Measurements from ENCODE around the gene RHEX.

The RHEX gene

DNA sequence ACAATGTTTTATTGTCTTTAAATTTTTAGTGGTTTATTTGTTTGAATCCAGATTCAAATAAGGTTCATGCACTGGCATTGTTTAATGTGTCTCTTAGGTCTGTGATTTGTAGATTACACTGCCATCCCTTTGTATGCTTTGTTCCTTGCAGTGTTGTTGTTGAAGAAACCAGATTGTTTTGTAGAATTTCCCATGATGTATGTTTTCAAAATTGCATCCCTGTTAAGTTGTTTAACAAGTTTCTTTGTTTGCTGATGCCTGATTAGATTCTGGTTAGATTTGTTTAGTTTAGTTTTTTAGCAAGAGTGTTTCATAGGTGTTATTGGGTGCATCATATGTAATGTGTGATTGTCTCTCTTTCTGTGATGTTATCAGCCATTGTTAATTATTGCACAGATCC, 69.7 kb downstream of the RHEX start:
- Histone ChIP-seq H3K4me3 (ENCODE audit: low read length) (no peak overlapping the region), H3K4me1 (ENCODE audit: control insufficient read depth, insufficient read depth, low read length) (peaks cover under 1% of the 10 kb centered on the region), H3K9ac (ENCODE audit: low read length) (no peak overlapping the region), H3K27ac (ENCODE audit: low read depth, low read length) (no peak overlapping the region), H3K36me3 (ENCODE audit: control insufficient read depth, insufficient read depth, low read length) (no peaks in the 10 kb centered on the region), H3K27me3 (ENCODE audit: control insufficient read depth, insufficient read depth, low read length) (peaks cover 4% of the 10 kb centered on the region)

DNA sequence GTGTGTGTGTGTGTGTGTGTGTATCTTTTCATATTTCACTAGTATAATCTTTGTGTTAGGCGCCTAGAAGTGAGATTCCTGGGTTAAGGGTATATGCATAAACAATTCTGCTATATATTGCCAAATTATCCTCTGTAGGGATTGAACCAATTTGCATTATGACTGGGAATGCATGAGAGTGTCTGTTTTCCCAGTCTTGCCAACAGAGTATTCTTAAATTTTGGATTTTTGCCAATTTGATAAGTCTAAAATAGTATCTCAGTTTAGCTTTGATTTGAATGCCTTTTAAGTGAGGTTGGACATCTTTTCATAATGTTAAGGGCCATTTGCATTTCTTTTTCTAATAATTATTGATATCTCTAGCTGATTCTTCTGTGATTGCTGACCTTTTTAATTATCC, 72.4 kb downstream of the RHEX start:
- H3K27me3 ChIP-seq (ENCODE audit: control insufficient read depth, insufficient read depth, low read length) = no peaks in the 10 kb centered on the region
- H3K9ac ChIP-seq (ENCODE audit: low read length) = no peak overlapping the region
- H3K4me1 ChIP-seq (ENCODE audit: control insufficient read depth, insufficient read depth, low read length) = no peaks in the 10 kb centered on the region
- no peak overlapping the region for H3K27ac ChIP-seq (ENCODE audit: low read depth, low read length)
- H3K4me3 ChIP-seq (ENCODE audit: low read length) = no peak overlapping the region
- no peaks in the 10 kb centered on the region for H3K36me3 ChIP-seq (ENCODE audit: control insufficient read depth, insufficient read depth, low read length)

DNA sequence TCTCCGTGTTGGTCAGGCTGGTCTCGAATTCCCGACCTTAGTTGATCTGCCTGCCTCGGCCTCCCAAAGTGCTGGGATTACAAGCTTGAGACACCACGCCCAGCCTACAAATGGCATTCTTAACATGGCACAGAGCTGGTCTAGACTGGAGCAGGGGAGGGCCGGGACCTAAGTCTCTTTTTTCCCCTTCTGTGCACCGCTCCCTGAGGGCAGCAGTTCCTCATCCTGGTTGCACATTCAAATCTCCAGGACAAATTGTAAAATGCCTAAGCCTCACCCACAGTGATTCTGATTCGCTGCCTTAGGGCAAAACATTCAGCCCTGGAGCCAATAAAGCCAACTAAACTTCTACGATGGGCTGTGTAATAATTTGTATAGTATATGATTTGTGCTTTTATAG, 74.4 kb downstream of the RHEX start:
- Histone ChIP-seq H3K27me3 (ENCODE audit: control insufficient read depth, insufficient read depth, low read length) (no peaks in the 10 kb centered on the region), H3K4me3 (ENCODE audit: low read length) (no peak overlapping the region), H3K4me1 (ENCODE audit: control insufficient read depth, insufficient read depth, low read length) (no peaks in the 10 kb centered on the region), H3K9ac (ENCODE audit: low read length) (no peak overlapping the region), H3K27ac (ENCODE audit: low read depth, low read length) (no peak overlapping the region), H3K36me3 (ENCODE audit: control insufficient read depth, insufficient read depth, low read length) (no peaks in the 10 kb centered on the region)

DNA sequence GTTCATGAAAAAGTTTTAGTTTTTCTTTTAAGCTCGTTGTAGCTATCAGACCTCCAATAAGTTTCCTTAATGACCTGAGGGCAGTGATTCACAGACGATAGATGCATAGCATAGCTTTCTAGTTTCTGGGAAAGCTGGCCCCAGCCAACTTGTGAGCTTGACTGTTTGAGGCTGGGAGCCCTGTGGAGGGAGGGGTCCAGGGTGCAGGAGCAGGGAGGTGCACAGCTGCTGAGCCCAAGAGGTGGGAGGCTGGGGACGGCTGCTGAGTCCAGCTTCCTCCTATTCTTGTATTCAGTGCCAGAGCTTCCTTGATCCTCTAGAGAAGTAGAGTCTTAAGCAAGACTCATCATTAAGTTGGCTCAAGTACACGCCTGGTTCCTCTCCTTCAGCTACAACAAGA, 75.2 kb downstream of the RHEX start:
- Histone ChIP-seq H3K36me3 (ENCODE audit: control insufficient read depth, insufficient read depth, low read length) (no peaks in the 10 kb centered on the region), H3K9ac (ENCODE audit: low read length) (no peak overlapping the region), H3K4me3 (ENCODE audit: low read length) (no peak overlapping the region), H3K27me3 (ENCODE audit: control insufficient read depth, insufficient read depth, low read length) (no peaks in the 10 kb centered on the region), H3K27ac (ENCODE audit: low read depth, low read length) (no peak overlapping the region), H3K4me1 (ENCODE audit: control insufficient read depth, insufficient read depth, low read length) (no peaks in the 10 kb centered on the region)

DNA sequence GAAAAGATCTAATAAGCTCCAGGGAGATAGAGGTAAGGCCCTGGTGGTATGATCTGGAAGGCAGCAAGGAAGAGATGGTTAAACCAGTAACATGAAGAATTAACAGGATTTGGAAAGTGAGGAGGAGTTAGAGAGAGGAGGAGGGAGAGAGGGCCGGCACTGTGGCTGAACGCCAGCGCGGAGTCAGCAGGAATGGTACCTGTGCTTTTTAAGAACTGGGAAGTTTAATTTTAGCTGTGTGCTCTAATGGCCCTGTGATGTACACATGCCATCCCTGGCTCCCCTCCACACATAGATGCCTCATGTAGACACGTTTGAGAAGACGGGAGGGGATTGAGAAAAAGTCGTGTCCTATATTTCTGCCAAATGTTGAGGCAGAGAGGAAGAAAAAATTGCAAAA, 78.1 kb downstream of the RHEX start:
- Histone ChIP-seq H3K4me3 (ENCODE audit: low read length) (no peak overlapping the region), H3K4me1 (ENCODE audit: control insufficient read depth, insufficient read depth, low read length) (no peaks in the 10 kb centered on the region), H3K27ac (ENCODE audit: low read depth, low read length) (no peak overlapping the region), H3K36me3 (ENCODE audit: control insufficient read depth, insufficient read depth, low read length) (no peaks in the 10 kb centered on the region), H3K27me3 (ENCODE audit: control insufficient read depth, insufficient read depth, low read length) (no peaks in the 10 kb centered on the region), H3K9ac (ENCODE audit: low read length) (no peak overlapping the region)

DNA sequence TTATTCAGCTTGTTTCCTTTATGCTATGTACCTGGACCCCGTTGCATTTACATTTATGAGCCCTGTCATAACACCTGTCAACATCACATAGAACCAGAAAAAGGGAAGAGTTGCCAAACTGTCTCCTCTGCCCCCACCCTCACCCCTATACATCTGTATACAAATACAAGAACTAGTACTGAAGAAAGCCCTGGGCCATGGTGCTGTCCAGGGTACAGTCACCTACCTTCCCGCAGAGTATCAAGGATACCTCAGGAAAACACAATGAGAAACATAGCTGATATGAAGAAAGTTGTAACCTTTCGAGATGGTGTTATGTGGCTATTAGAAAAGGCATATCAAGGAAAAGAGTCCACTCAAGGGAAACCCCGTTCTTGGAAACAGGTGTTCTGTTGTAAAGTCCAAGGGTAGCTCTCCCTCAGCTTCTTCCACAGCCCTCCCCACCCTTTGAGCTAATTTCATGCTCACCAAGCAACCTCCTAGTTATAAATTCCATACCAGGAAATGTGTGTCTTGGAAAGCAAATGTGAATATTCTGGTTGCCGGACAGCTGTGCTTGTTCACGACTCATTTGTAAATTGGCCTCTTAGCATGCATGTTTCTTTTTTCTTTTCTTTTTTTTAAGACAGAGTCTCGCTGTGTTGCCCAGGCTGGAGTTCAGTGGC, 80.9 kb downstream of the RHEX start:
- Histone ChIP-seq H3K4me1 (ENCODE audit: control insufficient read depth, insufficient read depth, low read length) (no peaks in the 10 kb centered on the region), H3K36me3 (ENCODE audit: control insufficient read depth, insufficient read depth, low read length) (no peaks in the 10 kb centered on the region), H3K27me3 (ENCODE audit: control insufficient read depth, insufficient read depth, low read length) (no peaks in the 10 kb centered on the region), H3K9ac (ENCODE audit: low read length) (no peak overlapping the region), H3K27ac (ENCODE audit: low read depth, low read length) (no peak overlapping the region), H3K4me3 (ENCODE audit: low read length) (no peak overlapping the region)

DNA sequence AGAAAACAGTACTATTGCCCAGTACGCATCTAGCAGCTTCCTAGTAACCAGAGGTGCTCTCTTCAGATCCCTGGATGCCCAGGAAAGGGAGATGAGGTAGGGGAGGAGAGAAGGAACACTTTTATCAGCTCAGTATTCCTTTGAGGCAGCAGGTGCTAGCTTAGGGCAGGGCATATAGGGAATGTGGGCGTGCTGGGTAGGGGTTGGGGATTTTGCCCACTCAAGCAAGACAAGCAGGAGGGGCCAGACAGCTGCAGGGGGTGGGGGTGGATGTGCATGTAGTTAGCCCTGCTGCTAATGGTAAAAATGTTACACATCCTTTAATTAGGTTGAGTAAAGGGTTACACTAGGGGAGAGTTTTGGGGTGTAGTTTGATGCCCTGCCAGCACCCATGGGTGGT, 82.3 kb downstream of the RHEX start:
- H3K9ac ChIP-seq (ENCODE audit: low read length) = no peak overlapping the region
- H3K36me3 ChIP-seq (ENCODE audit: control insufficient read depth, insufficient read depth, low read length) = no peaks in the 10 kb centered on the region
- no peaks in the 10 kb centered on the region for H3K27me3 ChIP-seq (ENCODE audit: control insufficient read depth, insufficient read depth, low read length)

DNA sequence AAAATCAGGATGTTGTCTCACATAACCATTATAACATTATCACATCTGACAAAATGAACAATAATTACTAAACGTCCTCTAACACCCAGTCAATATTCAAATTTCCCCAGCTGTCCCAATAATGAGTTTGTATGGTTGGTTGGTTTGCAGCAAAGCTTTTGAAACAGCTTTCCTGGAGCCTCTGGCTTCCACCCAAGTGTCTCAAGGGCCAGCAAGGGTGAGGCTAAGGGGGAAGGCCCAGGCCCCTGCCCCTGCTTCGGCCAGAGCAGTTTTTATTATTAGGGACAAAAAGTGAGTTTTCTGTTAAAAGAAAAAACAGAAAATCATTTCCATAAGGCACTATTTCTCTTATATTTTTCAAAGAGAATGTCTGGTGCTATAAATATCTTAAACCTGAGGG, 83.3 kb downstream of the RHEX start:
- Histone ChIP-seq H3K27ac (ENCODE audit: low read depth, low read length) (no peak overlapping the region), H3K9ac (ENCODE audit: low read length) (no peak overlapping the region), H3K4me3 (ENCODE audit: low read length) (no peak overlapping the region), H3K36me3 (ENCODE audit: control insufficient read depth, insufficient read depth, low read length) (no peaks in the 10 kb centered on the region), H3K27me3 (ENCODE audit: control insufficient read depth, insufficient read depth, low read length) (no peaks in the 10 kb centered on the region), H3K4me1 (ENCODE audit: control insufficient read depth, insufficient read depth, low read length) (no peaks in the 10 kb centered on the region)

More for the DNA sequence above, 82.3 kb downstream of the RHEX start:
- Histone ChIP-seq H3K4me3 (ENCODE audit: low read length) (no peak overlapping the region), H3K27ac (ENCODE audit: low read depth, low read length) (no peak overlapping the region), H3K4me1 (ENCODE audit: control insufficient read depth, insufficient read depth, low read length) (no peaks in the 10 kb centered on the region)

DNA sequence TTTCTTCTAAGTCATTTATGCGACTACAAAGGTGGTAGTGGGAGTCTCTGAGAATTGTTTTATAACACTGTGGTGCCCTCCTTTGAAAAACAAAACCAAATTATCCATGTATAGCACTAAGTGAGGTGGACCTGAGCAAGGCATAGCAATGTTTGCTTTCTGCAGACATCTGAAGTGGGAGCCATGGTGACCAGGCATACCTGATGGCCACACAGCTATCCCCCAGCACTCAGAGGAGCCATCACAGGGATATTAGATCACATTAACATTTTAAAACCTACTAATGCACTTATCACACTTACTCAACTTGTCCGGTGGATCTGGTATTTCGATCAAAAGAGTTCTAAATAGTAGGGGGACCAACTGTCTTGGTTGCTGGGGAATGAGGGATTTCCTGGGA, 89.0 kb downstream of the RHEX start:
- H3K4me1 ChIP-seq (ENCODE audit: control insufficient read depth, insufficient read depth, low read length) = no peaks in the 10 kb centered on the region
- H3K36me3 ChIP-seq (ENCODE audit: control insufficient read depth, insufficient read depth, low read length) = no peaks in the 10 kb centered on the region
- no peak overlapping the region for H3K27ac ChIP-seq (ENCODE audit: low read depth, low read length)
- H3K27me3 ChIP-seq (ENCODE audit: control insufficient read depth, insufficient read depth, low read length) = no peaks in the 10 kb centered on the region
- H3K9ac ChIP-seq (ENCODE audit: low read length) = no peak overlapping the region
- no peak overlapping the region for H3K4me3 ChIP-seq (ENCODE audit: low read length)

DNA sequence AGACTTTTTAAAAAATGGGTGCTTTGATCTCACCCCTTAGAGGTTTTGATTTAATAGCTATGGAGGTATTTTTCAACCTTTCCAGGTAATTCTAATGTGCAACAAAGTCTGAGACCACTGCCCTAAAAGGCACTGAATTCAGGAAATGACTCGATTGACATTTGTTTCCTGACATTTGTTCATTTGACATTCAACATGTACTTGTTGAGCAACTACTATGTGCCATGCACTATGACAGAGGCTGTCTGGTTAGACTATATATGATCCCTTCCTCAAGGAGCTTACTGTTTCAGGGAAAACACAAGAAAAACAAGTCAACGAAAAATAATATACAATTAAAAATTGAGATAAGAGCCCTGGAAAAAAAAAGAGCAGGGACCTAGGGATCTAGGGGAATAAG, 89.8 kb downstream of the RHEX start:
- H3K9ac ChIP-seq (ENCODE audit: low read length) = no peak overlapping the region
- no peaks in the 10 kb centered on the region for H3K4me1 ChIP-seq (ENCODE audit: control insufficient read depth, insufficient read depth, low read length)
- no peak overlapping the region for H3K27ac ChIP-seq (ENCODE audit: low read depth, low read length)
- H3K27me3 ChIP-seq (ENCODE audit: control insufficient read depth, insufficient read depth, low read length) = no peaks in the 10 kb centered on the region
- H3K4me3 ChIP-seq (ENCODE audit: low read length) = no peak overlapping the region
- no peaks in the 10 kb centered on the region for H3K36me3 ChIP-seq (ENCODE audit: control insufficient read depth, insufficient read depth, low read length)

DNA sequence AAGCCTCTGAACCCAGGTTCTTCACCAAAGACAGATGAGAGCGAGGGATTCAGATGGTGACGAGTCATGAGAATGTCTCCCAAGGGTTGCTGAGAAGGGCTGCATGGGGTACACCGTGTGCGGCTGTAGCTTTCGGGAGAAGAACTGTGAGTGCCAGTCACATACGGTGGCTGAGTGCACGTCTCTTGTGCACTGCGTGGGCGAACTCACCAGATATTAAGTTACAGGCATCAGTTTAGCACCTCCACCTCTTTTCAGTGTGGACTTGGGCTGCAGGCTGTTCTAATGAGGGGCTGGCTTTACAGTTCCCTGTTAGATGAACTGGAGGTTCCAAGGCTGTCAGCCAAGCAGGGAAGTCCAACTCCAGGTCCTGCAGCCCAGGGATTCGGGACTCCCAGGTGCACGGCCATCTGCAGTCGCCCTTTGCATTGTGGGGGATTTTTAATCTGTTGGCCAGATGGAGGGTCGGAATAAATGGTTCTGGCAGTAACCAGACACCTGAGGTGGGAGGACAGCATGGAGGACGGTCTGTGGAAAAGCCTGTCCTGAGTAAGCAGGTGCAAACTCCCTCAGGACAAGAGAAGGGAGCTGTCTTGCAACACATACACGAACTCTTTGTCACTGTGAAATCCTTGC, 90.7 kb downstream of the RHEX start:
- Histone ChIP-seq H3K9ac (ENCODE audit: low read length) (no peak overlapping the region), H3K4me3 (ENCODE audit: low read length) (no peak overlapping the region), H3K27me3 (ENCODE audit: control insufficient read depth, insufficient read depth, low read length) (no peaks in the 10 kb centered on the region), H3K27ac (ENCODE audit: low read depth, low read length) (no peak overlapping the region), H3K4me1 (ENCODE audit: control insufficient read depth, insufficient read depth, low read length) (no peaks in the 10 kb centered on the region), H3K36me3 (ENCODE audit: control insufficient read depth, insufficient read depth, low read length) (no peaks in the 10 kb centered on the region)

DNA sequence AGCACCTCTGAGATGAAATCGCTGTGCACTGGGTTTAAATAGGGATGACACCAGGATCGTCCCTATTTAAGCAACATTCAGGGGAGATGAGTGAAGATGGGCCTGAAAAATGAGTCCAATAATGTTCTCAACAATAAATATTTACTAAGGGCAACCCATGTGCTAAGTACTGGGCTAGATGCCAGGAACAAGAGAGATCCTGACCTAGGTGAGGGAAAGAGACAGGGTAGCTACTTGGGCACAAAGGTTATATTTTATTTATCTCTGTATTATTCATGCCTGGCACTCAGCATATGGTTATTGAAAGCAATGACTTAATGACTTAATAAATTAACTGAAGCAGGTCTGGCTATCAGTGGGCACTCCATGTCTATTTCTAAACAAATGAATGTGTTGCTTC, 91.6 kb downstream of the RHEX start:
- Histone ChIP-seq H3K27ac (ENCODE audit: low read depth, low read length) (no peak overlapping the region), H3K4me3 (ENCODE audit: low read length) (no peak overlapping the region), H3K27me3 (ENCODE audit: control insufficient read depth, insufficient read depth, low read length) (no peaks in the 10 kb centered on the region), H3K4me1 (ENCODE audit: control insufficient read depth, insufficient read depth, low read length) (no peaks in the 10 kb centered on the region), H3K9ac (ENCODE audit: low read length) (no peak overlapping the region), H3K36me3 (ENCODE audit: control insufficient read depth, insufficient read depth, low read length) (no peaks in the 10 kb centered on the region)

DNA sequence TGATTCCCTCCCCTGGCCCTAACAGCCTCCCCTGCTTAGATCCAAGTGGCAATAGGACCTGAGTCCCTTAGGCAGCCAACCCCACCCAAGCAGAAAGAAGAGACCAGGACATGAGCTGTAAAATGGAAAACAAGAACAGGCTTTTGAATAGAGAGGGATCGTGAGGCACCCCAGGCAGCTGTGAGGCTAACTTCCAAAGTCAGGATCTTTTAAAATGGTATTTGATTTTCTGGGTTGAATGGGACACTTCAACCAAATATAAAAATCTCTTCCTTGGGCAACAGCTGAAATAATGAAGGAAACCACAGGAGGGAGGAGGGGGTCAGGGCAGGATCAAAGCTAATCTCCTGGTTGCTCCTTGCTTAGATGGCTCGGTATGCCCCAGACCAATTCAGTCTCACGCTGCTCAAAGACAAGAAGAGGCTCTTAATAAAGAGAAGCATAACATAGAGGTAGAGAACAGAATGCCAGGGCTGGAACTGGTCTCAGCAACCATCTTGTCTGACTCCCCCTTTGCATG, 92.9 kb downstream of the RHEX start:
- no peak overlapping the region for H3K9ac ChIP-seq (ENCODE audit: low read length)

More for the DNA sequence above, 92.9 kb downstream of the RHEX start:
- H3K27me3 ChIP-seq (ENCODE audit: control insufficient read depth, insufficient read depth, low read length) = no peaks in the 10 kb centered on the region
- H3K36me3 ChIP-seq (ENCODE audit: control insufficient read depth, insufficient read depth, low read length) = no peaks in the 10 kb centered on the region
- H3K4me1 ChIP-seq (ENCODE audit: control insufficient read depth, insufficient read depth, low read length) = no peaks in the 10 kb centered on the region
- H3K4me3 ChIP-seq (ENCODE audit: low read length) = no peak overlapping the region
- H3K27ac ChIP-seq (ENCODE audit: low read depth, low read length) = no peak overlapping the region
